GM18870 (cell line): Measurements from ENCODE around the gene ZNF346.
"Not testable (repeated sequence)": the region's sequence is repeated elsewhere in the genome, so short reads cannot be mapped to it uniquely, and the experiment has no call there.

Source experiments
- ATAC-seq: cut with Tn5 transposase; IDR thresholded peaks from one replicate; pipeline ENCODE4 v1.9.1; 2021; ENCODE audit warnings: moderate library complexity; ENCODE audit not compliant: unreplicated experiment

ZNF346 gene

GRCh38 chr5:177022386-177023302 is at the start of gene ZNF346:
ZNF346 (plus strand) TSS chr5:177022696; CDS start chr5:177022739, 43 bp downstream.
- ATAC-seq: no peak

GRCh38 chr5:176979669-176980068 is 42.8 kb upstream of the ZNF346 start:
- ATAC-seq: no peak

- ATAC-seq: no peak
Measured at GRCh38 chr5:176980818-176981217, 41.7 kb upstream of the ZNF346 start.

- not testable (repeated sequence) for ATAC-seq
Measured at GRCh38 chr5:176983112-176983511, 39.4 kb upstream of the ZNF346 start.

- not testable (repeated sequence) for ATAC-seq
Measured at GRCh38 chr5:176983593-176983992, 38.9 kb upstream of the ZNF346 start.

GRCh38 chr5:176984176-176984575 is 38.3 kb upstream of the ZNF346 start:
- ATAC-seq: not testable (repeated sequence)

- no peak for ATAC-seq
Measured at GRCh38 chr5:176985516-176985915, 37.0 kb upstream of the ZNF346 start.

- ATAC-seq: no peak
Measured at GRCh38 chr5:176986280-176986679, 36.2 kb upstream of the ZNF346 start.

- no peak for ATAC-seq
Measured at GRCh38 chr5:176987583-176987982, 34.9 kb upstream of the ZNF346 start.

GRCh38 chr5:176993081-176993480 is 29.4 kb upstream of the ZNF346 start:
- ATAC-seq: not testable (repeated sequence)

- ATAC-seq: no peak
Measured at GRCh38 chr5:176994460-176995121, 27.9 kb upstream of the ZNF346 start.

GRCh38 chr5:176995122-176995490 is 27.4 kb upstream of the ZNF346 start:
- no peak for ATAC-seq

- ATAC-seq: no peak
Measured at GRCh38 chr5:176995896-176996767, 26.4 kb upstream of the ZNF346 start.

GRCh38 chr5:176996780-176997179 is 25.7 kb upstream of the ZNF346 start:
- ATAC-seq: no peak

- no peak for ATAC-seq
Measured at GRCh38 chr5:176998828-176999227, 23.7 kb upstream of the ZNF346 start.

GRCh38 chr5:176999526-176999925 is 23.0 kb upstream of the ZNF346 start:
- ATAC-seq: not testable (repeated sequence)

- ATAC-seq: no peak
Measured at GRCh38 chr5:177003649-177004048, 18.8 kb upstream of the ZNF346 start.

GRCh38 chr5:177004961-177005360 is 17.5 kb upstream of the ZNF346 start:
- ATAC-seq: no peak

GRCh38 chr5:177005619-177006264 is 16.8 kb upstream of the ZNF346 start:
- no peak for ATAC-seq

GRCh38 chr5:177006265-177006972 is 16.1 kb upstream of the ZNF346 start, which contains the start of gene UIMC1:
UIMC1 (minus strand) TSS chr5:177006779; CDS start chr5:176982615, 24,164 bp downstream.
- no peak for ATAC-seq
